ENCODE results near the gene CERS2. TPM values are rescaled to one million over a fixed set of nuclear protein-coding genes. Genes with fewer than 3 reads are reported as not detected.

Gene CERS2
- total and polyA plus RNA-seq, 12 donors, result 56.5 to 104 (median 76.8) TPM

- TF ChIP-seq CTCF (IDR thresholded peaks at IDR 0.05), result no peak
- intact Hi-C loops (cut with DNase I), result no loop called here
Observed at GRCh38 chr1:150994248-150994647, 19.6 kb upstream of the CERS2 start.

GRCh38 chr1:150992626-150993025 lies 18.0 kb upstream of the CERS2 start:
- no peak for TF ChIP-seq CTCF (IDR thresholded peaks at IDR 0.05)
- H3K4me3 ChIP-seq, result no peak overlapping the region
- H3K4me1 ChIP-seq, result peaks cover 0 to 21% (median 11%) of the 10 kb centered on the region in 9 donors
- no peak overlapping the region for H3K27ac ChIP-seq
- WGBS, 2 donors, result 66 to 80% methylated on average over 4 of the region's 4 CpGs
- no peaks in the 10 kb centered on the region for H3K9me3 ChIP-seq
- intact Hi-C loops (cut with DNase I), result no loop called here
- DNase-seq (no peak), ATAC-seq (no peak)
- peaks cover 0 to 13% (median 10%) of the 10 kb centered on the region in 9 donors for H3K36me3 ChIP-seq
- H3K27me3 ChIP-seq, result no peaks in the 10 kb centered on the region

More at GRCh38 chr1:150994248-150994647, 19.6 kb upstream of the CERS2 start:
- 71 to 75% methylated on average over 3 of the region's 3 CpGs for WGBS, 2 donors
- Histone ChIP-seq H3K27ac (no peak overlapping the region), H3K9me3 (no peaks in the 10 kb centered on the region), H3K27me3 (no peaks in the 10 kb centered on the region), H3K36me3 (peaks cover 0 to 29% (median 26%) of the 10 kb centered on the region in 9 donors), H3K4me3 (no peak overlapping the region), H3K4me1 (peaks cover 0 to 21% (median 12%) of the 10 kb centered on the region in 9 donors)
- DNase-seq (no peak), ATAC-seq (no peak)

GRCh38 chr1:150987924-150988323 lies 13.3 kb upstream of the CERS2 start:
- H3K4me3 ChIP-seq, result no peak overlapping the region
- TF ChIP-seq CTCF (IDR thresholded peaks at IDR 0.05), result no peak
- intact Hi-C loops (cut with DNase I), result no loop called here
- 85 to 91% methylated on average over 7 of the region's 7 CpGs for WGBS, 2 donors
- no peaks in the 10 kb centered on the region for H3K27me3 ChIP-seq
- DNase-seq (no peak), ATAC-seq (no peak)
- H3K36me3 ChIP-seq, result no peaks in the 10 kb centered on the region
- H3K4me1 ChIP-seq, result no peaks in the 10 kb centered on the region
- no peaks in the 10 kb centered on the region for H3K9me3 ChIP-seq
- no peak overlapping the region for H3K27ac ChIP-seq

GRCh38 chr1:150985179-150985825 lies 10.7 kb upstream of the CERS2 start:
- no peaks in the 10 kb centered on the region for H3K27me3 ChIP-seq
- H3K36me3 ChIP-seq, result no peaks in the 10 kb centered on the region
- DNase-seq, result no peak
- no peak overlapping the region for H3K4me3 ChIP-seq
- no peak for TF ChIP-seq CTCF (IDR thresholded peaks at IDR 0.05)
- WGBS, 2 donors, result 93 to 97% methylated on average over 2 of the region's 2 CpGs
- H3K4me1 ChIP-seq, result no peaks in the 10 kb centered on the region
- no peak for ATAC-seq
- H3K27ac ChIP-seq, result no peak overlapping the region
- H3K9me3 ChIP-seq, result no peaks in the 10 kb centered on the region
- intact Hi-C loops (cut with DNase I), result no loop called here
